SKM-1 (cell line): ENCODE results near the gene ELOA.
A peak's percentile ranks its signal among the peaks of the same experiment; 100 is the strongest.
"Not testable (repeated sequence)": the region's sequence is repeated elsewhere in the genome, so short reads cannot be mapped to it uniquely, and the experiment has no call there.

ENCODE experiments used
- DNase-seq: peaks from one replicate; lab custom pipeline; 2025; ENCODE audit not compliant: unreplicated experiment; lab: John Stamatoyannopoulos, UW

Gene ELOA

DNA sequence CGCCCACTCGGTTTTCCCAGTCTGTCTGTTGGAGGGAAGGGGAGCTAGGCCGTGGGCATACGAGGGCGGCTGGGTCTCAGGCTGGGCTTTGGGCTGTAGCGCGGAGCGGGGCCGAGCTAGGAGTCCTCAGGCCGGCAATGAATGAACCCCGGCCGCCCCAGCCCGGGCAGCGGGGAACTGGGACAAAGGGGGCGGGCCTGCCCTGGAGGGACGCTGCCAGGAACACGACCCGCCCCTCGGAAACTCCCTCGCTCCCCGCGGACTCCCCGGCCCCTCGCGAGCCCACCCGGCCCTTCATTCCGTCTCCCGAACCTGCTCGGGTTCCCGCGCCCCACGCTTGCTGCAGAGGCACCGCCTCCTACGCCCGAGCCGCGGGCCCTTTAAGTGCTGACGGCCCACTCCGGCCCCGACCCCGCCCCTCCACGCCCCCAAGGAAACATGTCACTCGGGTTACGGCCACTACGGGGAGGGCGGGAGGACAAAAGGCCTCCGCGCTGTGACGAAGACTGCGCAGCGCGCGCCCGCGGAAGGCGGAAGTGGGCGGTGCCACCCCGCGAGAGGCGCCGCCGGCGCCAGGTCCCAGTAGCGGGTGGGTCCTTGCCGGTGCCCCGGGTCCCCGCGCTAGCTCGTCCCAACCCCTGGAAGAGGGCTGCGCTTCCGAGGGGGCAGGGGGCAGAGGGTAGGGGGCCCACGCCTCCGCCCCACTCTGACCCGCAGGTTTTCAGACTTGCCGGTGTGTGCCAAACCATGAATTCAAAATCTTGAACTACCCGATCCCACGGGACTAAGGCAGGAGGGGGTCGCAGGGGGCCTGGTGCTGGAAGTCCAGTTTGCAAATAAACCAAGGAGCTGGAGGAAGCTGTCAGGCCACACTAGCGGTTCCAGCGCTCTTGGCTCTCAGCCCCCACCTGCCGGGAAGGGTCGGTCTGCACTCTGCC is 57.4 kb downstream of the ELOA start, which contains the start of gene GALE:
Gene GALE, minus strand, starts transcription at position 355 of the 938 bp plus-strand sequence. CDS start 1,747 bp downstream, outside the sequence.
- peak; percentile 91 for DNase-seq

DNA sequence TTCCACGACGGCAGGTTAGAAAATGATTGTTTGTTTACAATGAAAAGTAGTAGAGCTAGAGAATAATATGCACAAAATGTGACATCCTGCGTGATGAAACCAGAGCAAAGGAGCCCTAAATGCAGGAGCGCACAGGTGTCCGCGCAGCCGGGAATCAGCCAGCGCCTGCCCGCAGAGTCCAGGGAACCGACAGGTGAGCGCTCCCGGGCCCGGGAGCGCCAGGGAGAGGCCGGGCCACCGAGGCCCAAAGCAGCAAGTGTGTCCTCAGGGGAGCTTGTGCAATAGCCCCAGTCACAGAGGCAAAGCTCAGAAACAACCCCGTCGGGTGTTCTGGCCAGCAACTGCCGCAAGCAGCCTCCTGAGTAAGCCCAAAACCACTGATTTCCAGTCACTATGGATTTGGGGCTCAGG is 58.1 kb downstream of the ELOA start:
- no peak for DNase-seq

- no peak for DNase-seq
These were observed 58.6 kb downstream of the ELOA start for GRCh38 chr1:23801876-23802275.

DNA sequence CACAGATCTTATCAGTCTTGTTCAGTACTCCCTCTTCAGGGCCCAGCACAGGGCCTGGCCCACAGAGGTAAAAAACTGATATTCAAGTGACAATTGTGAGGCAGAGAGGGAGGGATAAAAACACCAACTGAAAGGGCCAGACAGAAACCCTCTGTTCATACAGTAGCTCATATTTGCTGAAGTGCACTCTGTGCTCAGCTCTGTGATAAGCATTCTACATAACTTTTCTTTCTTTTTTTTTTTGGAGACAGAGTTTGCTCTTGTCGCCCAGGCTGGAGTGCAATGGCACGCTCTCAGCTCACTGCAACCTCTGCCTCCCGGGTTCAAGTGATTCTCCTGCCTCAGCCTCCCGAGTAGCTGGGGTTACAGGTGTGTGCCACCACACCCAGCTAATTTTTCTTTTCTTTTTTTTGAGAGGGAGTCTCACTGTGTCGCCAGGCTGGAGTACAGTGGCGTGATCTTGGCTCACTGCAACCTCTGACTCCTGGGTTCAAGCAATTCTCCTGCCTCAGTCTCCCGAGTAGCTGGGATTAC is 59.6 kb downstream of the ELOA start:
- DNase-seq = not testable (repeated sequence)

GRCh38 chr1:23803674-23804073 is 60.4 kb downstream of the ELOA start:
- no peak for DNase-seq

GRCh38 chr1:23804183-23804835 is 61.0 kb downstream of the ELOA start:
- no peak for DNase-seq

DNA sequence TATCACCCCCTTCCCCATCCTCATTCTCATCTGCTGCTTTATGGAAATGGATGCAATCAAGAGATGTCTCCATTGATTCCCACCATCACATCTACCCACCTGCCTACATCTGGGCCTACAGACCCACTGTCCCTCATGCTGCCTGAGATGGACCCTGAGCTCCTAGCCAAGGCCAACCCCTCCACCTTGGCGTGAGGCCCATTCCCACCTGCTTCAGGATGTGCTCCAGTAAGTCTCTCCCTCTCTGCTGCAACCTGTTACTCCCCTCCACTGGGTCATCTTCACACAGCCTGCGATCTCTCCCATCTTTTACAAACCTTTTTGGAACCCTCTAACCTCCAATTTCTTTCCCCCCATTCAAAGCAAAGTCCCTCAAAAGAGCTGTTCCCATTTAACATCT is 61.8 kb downstream of the ELOA start:
- no peak for DNase-seq

GRCh38 chr1:23806280-23806679 is 63.0 kb downstream of the ELOA start:
- DNase-seq = no peak

GRCh38 chr1:23807453-23807852 is 64.2 kb downstream of the ELOA start:
- peak; percentile 86 for DNase-seq

DNA sequence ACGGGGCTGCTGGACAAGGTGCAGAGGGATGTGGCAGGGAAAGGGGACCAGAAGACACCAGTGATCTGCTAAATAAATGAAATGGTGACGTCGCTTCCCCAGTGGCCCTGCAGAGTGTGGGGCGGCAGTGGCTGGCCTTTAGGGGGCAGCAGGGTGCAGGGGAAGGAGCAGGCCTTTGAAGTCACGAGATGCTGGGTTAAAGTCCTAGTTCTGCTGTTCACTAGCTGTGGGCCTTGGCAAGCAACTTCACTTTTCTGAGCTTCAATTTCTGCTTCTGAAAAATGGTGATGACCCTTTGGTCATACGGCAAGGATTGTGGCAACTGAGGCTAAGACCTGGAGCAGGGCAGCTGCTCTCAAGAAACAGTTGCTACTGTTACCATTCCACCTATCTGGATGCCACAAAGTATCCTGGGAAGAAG is 66.5 kb downstream of the ELOA start:
- DNase-seq = peak; percentile 82

GRCh38 chr1:23810818-23811540 is 67.7 kb downstream of the ELOA start:
- peak; percentile 93 for DNase-seq
